Measurements from ENCODE around the gene MCTS1.
"Not testable (repeated sequence)": the region's sequence is repeated elsewhere in the genome, so short reads cannot be mapped to it uniquely, and the experiment has no call there.

Gene MCTS1, protein sequence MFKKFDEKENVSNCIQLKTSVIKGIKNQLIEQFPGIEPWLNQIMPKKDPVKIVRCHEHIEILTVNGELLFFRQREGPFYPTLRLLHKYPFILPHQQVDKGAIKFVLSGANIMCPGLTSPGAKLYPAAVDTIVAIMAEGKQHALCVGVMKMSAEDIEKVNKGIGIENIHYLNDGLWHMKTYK

DNA sequence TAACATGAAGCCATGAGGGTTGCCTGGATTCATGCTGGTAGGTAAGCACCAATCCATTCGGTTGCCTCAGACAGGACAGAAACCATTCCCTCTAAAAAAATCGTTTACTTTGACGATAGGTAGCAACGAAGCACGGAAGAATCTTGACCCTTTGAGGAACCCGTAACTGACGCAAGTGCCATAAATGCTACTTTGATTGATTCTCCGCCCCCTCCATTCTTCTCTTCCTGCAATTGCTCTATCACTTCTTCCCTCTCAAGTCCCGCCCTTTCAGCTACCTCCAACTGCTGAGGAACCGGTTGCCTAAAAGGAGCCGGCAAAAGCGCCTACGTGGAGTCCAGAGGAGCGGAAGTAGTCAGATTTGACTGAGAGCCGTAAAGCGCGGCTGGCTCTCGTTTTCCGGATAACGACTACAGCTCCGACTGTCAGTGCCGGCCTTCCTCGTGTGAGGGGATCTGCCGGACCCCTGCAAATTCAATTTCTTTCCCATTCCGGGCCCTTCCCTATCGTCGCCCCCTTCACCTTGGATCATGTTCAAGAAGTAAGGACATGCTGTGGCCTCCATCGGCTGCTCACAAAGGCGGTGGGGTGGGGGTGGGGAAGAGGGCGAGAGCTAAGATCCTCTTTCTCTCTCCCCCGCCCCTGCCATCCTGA, at the start of gene MCTS1:
MCTS1 (plus strand) TSS at position 395 of the 654 bp plus-strand sequence; CDS start at position 531, 136 bp downstream.
- peak; percentile 87 to 97 (median 96) for DNase-seq

DNA sequence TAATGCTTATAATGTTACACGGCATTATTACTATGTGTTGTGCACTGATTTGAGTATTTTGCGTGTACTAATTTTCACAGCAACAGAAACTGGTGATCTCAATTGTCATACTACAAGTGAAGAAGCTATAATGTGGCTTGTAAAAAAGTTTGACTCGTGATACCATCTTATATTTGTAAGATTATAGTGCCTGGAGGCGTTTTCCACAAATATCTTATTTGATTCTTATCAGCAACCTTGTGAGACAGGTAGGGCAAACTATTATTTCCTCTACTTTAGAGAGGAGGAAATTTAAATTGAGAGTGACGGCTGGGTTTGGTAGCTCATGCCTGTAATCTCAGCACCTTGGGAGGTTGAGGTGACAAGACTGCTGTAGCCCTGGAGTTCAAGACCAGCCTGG, 47.6 kb upstream of the MCTS1 start:
- DNase-seq = no peak

DNA sequence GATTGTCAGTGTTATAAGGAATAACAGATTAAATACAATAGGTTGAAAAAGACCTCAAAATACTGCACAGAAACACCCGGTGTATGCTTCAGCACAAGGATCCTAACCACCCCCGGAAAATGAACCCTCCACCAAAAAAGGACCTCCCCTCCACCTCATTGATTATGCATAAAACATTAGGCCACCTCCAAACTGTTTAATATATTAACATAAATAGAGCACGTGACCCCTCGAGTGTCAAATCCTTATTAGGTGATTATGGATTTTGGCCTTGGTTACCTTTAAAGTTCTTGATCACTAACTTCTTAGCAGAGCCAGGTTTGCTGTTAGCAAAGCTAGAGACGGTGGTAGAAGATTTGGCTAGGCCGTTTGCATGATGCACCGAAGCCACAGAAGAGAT, 44.1 kb upstream of the MCTS1 start:
- peak in 2 of 3 experiments; percentile 18 to 48 for DNase-seq

DNA sequence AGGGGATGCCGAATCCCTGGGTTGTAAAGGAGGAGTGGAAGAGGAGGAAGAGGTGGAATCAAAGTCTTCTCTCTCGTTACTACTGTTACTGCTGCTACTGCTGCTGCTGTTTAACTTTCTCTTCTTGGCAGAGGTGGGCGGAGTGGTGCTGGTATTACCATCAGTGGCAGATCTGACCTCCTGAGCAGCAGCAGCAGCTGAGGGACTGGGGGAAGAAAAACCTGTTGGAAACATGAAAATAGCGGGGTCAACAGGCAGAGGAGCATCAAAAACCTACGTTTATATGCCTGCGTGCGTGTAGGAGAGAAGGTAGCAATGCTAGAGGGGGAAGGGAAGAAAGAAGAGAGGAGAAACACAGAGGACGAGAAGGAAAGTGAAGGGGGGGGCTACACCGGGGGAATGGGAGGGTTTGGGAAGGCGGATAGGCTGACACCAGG, 43.5 kb upstream of the MCTS1 start:
- DNase-seq = peak in 1 of 3 experiments; percentile 81

DNA sequence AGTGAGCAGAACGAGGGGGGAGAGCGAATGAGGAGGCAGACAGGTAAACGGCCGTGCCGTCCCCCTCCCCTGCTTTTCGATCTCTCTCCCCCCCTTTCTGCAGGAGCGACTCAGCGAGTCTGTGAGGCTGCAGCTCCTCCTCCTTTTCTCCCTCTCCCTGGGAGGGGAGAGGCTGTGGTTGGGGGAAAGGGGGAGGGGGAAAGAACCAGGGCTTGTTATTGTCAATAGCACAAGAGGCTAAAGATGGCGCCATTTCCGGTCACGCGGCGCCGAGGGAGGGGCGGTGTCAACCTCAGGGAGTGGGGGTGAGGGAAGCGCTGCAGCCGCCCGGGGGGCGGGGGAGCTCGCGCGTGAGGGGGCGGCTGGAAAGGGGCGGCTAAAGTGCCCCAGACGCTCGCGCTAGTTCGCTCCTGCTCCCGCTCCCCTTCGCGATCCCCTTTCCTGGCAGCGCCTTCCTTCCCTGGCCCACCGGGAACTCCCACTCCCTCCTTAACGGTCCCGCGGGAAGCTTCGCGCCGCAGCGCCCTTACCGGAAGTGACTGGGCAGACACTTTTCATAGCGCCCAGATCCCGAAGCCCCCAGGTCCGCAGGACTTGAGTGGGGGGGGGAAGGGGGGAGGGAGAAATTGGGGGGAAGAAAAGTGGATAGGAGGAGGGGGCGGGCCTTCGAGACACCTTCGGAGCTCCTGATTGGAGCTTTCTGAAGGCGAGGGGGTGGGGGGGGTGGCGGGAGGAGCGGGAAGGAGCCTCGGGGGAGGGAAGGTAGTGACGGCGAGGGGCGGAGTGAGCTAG, 42.9 kb upstream of the MCTS1 start, which contains the start of gene CUL4B:
CUL4B (minus strand) TSS at position 121 of the 792 bp plus-strand sequence. CDS start 324 bp downstream, outside the sequence.
- DNase-seq = peak; percentile 94 to 97 (median 95)

DNA sequence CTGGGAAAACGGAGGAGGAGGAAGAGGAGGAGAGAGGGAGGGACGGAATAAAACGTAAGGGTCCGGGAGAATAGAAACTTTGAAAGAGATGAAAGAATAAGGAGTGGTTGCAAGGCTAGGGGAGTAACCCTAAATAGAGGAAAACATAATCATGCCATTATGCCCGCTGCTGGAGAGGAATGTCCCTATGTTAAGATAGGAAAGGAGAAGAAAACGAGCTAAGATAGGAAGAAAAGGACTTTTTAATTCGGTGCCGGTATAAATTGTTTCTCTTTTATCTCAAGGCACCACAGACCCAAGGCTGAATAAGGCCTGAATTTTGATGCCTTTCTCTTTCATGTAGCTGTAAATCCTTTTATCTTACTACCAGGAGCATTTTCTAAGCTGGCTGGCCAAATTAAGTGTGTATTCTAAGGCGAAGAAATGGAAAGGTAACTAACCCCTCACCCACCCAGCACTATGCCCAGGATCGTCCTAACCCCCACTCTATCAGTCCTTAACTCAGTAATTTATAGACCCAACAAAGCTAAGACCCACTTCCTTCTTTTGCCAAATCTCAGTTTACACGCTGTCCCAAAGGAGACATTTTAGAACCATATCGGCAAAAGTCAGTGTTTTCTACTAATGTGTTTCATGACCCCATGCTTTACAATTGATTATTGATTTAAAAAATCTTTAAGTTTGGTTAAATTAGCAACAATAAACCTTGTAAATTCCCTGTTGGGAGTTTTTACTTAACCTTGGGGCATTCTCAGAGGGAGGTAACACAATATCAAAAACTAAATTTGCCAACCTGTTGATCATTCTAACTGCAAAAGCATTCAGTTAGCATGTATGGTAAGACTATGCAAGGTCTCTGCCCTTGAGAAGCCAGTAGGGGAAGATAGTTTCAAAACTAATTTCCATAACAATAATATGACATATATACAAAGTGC, 42.0 kb upstream of the MCTS1 start:
- no peak for DNase-seq

DNA sequence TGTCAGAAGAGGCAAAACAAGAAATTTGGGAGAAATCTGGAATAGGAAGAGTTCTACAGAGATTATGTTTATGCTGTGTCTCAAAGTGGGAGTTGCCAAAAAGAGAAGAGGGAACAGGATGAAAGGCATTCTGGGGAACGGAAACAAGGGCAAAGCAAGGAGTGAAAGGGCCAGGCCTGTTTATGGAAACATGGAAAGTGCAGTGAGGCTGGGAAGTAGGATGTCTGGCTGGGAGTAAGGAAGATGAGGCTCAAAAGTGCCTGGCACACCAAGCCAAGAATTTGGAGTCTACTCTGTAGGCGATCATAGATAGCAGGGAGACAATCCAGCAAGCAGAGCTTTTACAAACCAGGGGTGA, 41.4 kb upstream of the MCTS1 start:
- no peak for DNase-seq

DNA sequence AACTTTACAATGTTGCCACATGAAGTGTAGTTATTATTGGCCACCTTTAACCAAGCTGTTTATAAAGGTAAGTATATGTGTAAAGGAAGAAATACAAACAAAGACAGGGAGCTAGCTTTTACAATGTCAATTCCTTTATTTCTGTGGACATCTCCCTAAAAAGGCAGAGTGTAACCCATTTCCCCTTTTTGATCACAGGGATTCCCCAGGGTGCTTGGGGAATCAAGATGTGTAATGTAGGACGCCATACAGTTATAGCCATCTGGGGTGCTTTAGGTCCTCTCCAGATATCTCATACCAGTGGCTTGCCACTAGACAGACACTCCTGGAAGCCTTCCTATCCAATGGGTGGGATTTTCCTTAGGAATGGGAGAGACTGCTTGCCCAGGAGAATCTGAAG, 39.0 kb upstream of the MCTS1 start:
- DNase-seq = no peak

DNA sequence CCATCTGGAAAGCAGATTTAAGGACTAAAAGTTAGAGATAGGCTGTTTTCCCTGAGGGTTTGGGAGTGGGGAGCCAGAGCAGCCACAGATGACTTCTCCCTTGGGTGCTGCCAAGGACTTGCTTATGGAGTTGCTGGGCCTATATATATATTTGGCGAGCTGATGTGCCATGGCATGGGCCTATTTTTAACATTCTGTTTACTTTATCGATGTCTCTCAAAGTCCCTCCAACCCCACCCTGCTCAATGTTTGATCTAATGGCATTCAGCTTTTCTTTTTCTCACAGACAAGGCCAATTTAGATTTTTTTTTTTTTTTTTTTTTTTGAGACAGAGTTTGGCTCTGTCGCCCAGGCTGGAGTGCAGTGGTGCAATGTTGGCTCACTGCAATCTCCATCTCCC, 37.1 kb upstream of the MCTS1 start:
- DNase-seq = no peak

DNA sequence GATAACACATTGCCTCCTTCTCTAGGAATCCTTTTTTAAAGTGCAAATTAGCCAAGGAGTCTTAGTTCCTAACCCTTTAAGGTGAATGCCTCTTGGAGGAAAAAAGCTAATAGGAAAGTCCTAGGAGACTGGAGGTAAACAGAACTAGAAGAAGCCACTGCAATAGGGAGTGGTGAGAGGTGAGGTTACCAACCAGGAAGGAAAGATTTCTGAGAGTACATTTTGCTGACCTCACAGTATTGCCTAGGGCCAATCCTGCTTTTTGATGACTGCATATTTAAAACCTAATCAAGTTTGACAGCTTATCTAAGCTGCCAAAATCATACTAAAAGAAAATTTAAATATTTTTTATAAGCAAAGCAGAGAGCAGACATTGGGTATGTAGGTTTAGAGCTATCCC, 35.9 kb upstream of the MCTS1 start:
- no peak for DNase-seq

DNA sequence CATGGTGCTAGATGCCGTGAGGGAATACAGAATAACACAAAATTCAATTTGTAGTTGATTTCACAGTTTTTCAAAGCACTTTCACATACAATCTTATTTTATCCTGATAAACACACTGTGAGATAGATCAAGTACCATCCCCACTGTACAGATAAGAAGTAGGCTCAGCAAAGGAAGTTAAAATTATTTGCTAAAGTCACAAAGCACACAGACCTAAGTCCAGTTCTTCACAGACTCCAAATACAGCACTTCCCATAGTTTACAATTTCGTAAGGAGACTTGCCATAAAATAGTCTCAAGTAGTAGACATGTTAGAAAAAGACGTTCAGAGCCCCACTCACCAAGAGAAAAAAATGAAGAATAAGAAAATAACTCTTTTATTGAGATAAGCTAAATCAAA, 35.3 kb upstream of the MCTS1 start:
- DNase-seq = no peak

DNA sequence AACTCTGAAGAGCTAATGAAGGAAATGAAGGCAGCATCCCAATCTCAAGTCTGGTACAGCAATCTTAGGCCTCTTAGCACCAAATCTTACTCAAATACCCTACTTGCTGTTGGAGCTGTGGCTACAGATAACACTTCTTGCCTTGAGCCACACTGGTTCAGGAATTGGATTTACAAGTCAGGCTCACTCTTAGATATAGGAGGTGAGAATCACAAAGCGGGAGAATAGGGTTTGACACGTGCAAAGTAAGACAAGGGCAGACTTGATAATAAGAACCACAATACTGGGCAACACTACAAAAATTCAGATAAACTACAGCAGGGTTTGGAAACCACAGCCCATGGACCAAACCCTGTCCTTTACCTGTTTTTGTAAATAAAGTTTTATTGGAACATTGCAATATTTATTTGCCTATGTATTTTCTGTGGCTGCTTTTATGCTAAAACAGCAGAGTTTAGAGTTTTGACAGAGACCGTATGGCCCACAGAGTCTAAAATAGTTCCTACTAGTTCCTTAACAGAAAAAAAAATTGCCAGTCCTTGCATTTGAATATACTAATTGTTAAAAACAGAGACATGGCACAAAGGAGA, 33.8 kb upstream of the MCTS1 start:
- no peak for DNase-seq

DNA sequence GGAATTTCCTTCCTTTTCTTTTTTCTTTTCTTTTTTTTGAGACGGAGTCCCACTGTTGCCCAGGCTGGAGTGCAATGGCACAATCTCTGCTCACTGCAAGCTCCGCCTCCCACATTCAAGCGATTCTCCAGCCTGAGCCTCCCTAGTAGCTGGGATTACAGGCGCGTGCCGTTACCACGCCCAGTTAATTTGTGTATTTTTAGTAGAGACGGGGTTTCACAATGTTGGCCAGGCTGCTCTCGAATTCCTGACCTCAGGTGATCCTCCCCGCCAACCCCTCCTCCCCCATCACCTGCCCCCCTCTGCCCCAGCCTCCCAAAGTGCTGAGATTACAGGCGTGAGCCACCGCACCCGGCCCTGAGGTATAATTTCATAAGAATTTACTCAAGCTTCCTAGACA, 30.1 kb upstream of the MCTS1 start:
- DNase-seq = not testable (repeated sequence)

DNA sequence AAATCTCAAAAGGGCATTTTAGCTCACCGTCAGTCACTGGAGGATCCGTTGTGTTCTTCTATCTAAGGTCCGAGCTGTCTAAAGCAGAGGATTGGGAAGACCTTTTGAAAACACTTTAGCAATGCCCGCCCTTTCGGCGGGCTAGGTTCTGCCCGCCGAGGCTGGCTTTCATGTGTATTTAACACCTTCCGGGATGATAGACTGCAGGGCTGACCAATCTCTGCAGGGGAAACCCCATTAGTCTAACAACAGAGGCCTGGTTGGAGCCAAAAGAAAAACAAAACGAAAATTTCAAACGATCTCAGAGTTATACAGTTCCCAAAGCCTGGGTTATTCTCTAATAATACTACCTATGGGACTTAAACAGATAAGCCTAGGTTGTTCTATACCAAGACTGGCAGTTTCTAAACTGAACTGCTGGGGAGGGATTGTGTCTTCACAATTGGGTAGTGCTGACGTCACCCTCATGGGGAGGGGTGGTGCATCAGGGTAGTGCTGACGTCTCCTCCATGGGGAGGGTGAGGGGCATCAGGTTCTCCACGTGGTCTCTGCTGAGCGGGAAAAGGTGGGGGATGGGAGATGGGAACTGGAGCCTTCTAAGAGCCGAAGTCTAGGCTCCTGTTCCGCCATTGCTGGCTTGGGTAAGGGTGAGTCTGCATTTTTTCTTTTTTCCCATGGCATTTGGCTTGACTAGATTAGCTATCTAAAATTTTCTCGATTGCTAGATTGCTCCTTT, 28.4 kb upstream of the MCTS1 start:
- DNase-seq = no peak

DNA sequence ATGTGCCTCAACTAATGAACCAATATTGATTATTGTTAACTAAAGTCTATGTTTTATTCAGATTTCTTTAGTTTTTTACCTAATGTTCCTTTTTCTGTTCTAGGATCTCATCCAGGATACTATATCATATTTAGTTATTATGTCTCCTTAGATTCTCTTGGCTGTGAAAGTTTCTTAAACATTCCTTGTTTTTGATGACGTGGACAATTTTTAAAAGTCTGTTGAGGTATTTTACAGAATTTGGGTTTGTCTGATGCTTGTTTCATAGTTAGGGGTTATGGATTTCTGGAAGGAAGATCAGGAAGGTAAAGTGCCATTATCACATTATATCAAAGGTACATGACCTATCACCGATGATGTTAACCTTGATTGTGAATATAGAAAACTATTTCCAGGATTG, 18.2 kb upstream of the MCTS1 start:
- no peak for DNase-seq

DNA sequence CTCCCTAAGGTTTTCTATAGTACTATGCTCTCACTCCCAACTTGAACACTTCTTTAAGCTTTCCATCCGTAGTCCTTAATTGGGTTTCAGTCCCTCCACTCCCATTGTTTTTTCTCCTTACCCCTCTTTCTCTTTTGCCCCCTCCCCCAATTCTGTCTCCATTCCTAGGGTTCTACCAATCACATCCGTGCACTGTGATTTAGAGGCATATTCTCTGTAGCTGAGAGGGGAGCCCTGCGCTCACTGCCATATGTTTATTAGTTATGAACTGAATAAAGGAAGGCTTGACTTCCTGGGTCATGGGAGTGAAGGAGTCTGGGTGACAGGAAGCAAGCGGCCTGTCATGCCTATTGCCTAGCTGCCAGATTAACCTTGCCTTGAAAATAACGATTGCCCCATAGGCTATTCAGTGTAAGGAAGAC, 471 bp downstream of the MCTS1 start:
- DNase-seq = peak; percentile 15 to 69 (median 50)

DNA sequence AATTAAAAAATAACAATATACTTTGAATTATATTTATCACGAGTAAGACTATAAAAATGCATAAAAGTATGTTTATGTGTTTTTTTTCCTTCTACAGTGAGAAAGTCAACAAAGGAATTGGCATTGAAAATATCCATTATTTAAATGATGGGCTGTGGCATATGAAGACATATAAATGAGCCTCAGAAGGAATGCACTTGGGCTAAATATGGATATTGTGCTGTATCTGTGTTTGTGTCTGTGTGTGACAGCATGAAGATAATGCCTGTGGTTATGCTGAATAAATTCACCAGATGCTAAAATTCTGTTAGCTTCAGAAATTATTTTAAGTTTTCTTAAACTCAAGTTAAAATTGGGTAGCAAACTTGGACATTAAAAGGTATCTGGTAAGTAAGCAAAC, 8.2 kb downstream of the MCTS1 start:
- no peak for DNase-seq

DNA sequence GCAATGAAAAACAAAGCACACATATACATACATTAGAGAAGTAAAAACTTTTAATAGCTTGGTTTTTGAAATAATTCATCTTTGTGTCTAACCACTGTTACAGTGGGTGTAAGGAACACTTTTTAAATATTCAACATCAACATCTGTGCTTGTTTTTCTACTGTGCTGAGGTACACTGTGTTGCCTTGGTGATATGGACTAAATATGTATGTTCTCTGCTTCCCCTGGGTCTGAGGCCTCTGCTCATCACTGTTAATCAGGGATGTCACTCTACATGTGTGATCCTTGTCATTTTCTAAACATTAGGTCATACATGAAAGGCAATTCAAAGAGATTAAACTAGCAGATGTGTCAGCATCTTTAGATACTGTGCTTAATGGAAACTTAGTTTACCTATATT, 10.9 kb downstream of the MCTS1 start:
- DNase-seq = no peak

DNA sequence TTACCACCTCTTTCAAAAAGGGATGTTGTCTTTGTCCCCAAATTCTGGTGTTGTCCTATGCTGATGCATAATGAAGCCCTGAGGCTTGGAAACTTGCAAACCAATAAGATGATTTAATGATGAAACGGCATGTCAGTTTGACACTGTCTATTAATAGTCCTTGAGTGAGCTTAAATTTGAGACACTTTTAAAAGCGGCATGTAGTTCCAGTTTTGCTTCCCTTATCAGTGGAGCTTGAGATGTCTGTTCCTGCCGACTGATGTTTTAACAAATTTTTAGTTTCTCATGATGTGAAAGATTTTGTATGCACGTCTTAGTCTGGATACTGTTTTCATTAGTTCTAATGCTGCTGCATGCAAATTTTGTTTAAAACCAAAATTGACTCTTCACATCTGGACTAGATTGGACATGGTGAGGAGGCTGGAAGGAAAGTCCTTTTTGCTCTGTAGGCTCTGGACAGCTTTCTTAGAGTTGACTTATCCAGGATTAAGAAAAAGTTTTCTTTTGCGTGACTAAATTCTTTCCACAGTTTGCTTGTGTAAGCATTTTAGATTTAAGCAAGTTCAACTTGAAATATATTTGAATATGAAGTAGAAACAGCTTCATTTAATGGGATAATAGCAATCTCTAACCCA, 14.2 kb downstream of the MCTS1 start:
- no peak for DNase-seq

DNA sequence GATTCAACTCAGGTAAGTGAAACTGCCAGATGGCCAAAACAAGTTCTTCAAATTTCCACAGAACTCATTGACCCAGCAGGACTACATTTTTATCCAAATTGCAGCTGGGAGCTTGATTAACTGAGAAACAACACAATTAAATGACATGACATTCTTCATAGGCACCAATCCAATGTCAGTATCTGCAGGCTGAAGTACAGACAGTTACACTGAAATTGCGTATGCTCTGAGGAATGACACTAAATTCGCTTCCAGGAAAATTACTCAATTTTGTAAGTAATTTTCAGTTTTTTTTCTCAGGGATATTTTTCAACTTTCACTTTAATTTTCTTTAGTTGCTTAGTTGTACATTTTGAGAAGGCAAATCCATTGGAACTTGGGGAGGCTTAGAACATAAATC, 21.5 kb downstream of the MCTS1 start:
- DNase-seq = no peak

All from NCI-H1417 (cell line).